GM23338 (cell line): ENCODE results near the gene RAB3GAP2. TPM values are rescaled to one million over a fixed set of nuclear protein-coding genes. Genes with fewer than 3 reads are reported as not detected.

Experiments
- ATAC-seq: fragments of 200-7000 bp; cut with Tn5 transposase; 3 replicates; pipeline ENCODE4 v1.9.1; 2020
- DNase-seq: peaks from one replicate; pipeline ENCODE4 v3.0.0-alpha.2; 2015; ENCODE audit warnings: low spot score
- H2AFZ ChIP-seq: fragments of 200-600 bp; sonication (generic); 2 replicates; pipeline ENCODE4 v1.8.0; 2016; ENCODE audit warnings: antibody characterized with exemption, mild to moderate bottlenecking, moderate library complexity
- H3F3A ChIP-seq: fragments of 200-600 bp; sonication (generic); replicated peaks from 2 replicates; pipeline ENCODE4 v1.8.0; 2017; ENCODE audit warnings: antibody characterized with exemption, mixed run types, low read depth
- H3K27ac ChIP-seq: fragments of 200-600 bp; sonication (generic); 2 replicates; pipeline ENCODE4 v1.6.1; 2016; ENCODE audit warnings: low read depth
- H3K27me3 ChIP-seq: fragments of 200-600 bp; sonication (generic); 2 replicates; pipeline ENCODE4 v1.8.0; 2016; ENCODE audit warnings: mild to moderate bottlenecking, mixed run types, moderate library complexity; ENCODE audit not compliant: insufficient read depth
- H3K36me3 ChIP-seq: fragments of 200-600 bp; sonication (generic); 2 replicates; pipeline ENCODE4 v1.8.0; 2016; ENCODE audit warnings: mild to moderate bottlenecking; ENCODE audit not compliant: insufficient read depth
- H3K4me1 ChIP-seq: fragments of 200-600 bp; sonication (generic); 2 replicates; pipeline ENCODE4 v1.8.0; 2016; ENCODE audit warnings: mild to moderate bottlenecking, moderate library complexity; ENCODE audit not compliant: insufficient read depth
- H3K4me2 ChIP-seq: fragments of 200-600 bp; sonication (generic); 2 replicates; pipeline ENCODE4 v1.7.1; 2017; ENCODE audit warnings: mixed run types
- H3K4me3 ChIP-seq: fragments of 200-600 bp; sonication (generic); 2 replicates; pipeline ENCODE4 v1.6.1; 2016; ENCODE audit warnings: mixed run types
- H3K79me2 ChIP-seq: fragments of 200-600 bp; sonication (generic); replicated peaks from 2 replicates; pipeline ENCODE4 v1.8.0; 2017; ENCODE audit warnings: mild to moderate bottlenecking; ENCODE audit not compliant: insufficient read depth
- H3K9me2 ChIP-seq: fragments of 200-600 bp; sonication (generic); 2 replicates; pipeline ENCODE4 v1.8.0; 2017; ENCODE audit not compliant: insufficient read depth
- H4K20me1 ChIP-seq: fragments of 200-600 bp; sonication (generic); replicated peaks from 2 replicates; pipeline ENCODE4 v1.8.0; 2017; ENCODE audit warnings: mild to moderate bottlenecking; ENCODE audit not compliant: insufficient read depth
- H3K27ac Mint-ChIP-seq: 2 replicates; pipeline ENCODE4 v1.8.0; 2020; ENCODE audit warnings: inconsistent platforms, mild to moderate bottlenecking, moderate library complexity, mixed read lengths
- H3K27me3 Mint-ChIP-seq: 3 replicates; pipeline ENCODE4 v1.8.0; 2022; ENCODE audit warnings: low read depth, mild to moderate bottlenecking, moderate library complexity, mixed read lengths, inconsistent platforms; ENCODE audit not compliant: insufficient read depth, poor library complexity
- H3K36me3 Mint-ChIP-seq: 3 replicates; pipeline ENCODE4 v1.8.0; 2021; ENCODE audit warnings: low read depth, mild to moderate bottlenecking, inconsistent platforms, moderate library complexity, mixed read lengths
- H3K4me1 Mint-ChIP-seq: 3 replicates; pipeline ENCODE4 v1.8.0; 2020; ENCODE audit warnings: mild to moderate bottlenecking, inconsistent platforms, mixed read lengths
- H3K4me3 Mint-ChIP-seq: 3 replicates; pipeline ENCODE4 v1.8.0; 2021; ENCODE audit warnings: moderate library complexity, mild to moderate bottlenecking, inconsistent platforms, mixed read lengths
- H3K9me3 Mint-ChIP-seq: 3 replicates; pipeline ENCODE4 v1.8.0; 2020; ENCODE audit warnings: moderate library complexity, mild to moderate bottlenecking, inconsistent platforms, mixed read lengths
- CREB1 ChIP-seq: fragments of 250-450 bp; sonication (Bioruptor Pico); IDR thresholded peaks from 2 replicates; pipeline ENCODE4 v1.5.0; 2020; ENCODE audit warnings: low read depth, mild to moderate bottlenecking, moderate library complexity
- ETS1 ChIP-seq: IDR thresholded peaks from 2 replicates; pipeline ENCODE4 v1.6.1; 2016; ENCODE audit warnings: antibody characterized with exemption
- EZH2 ChIP-seq: fragments of 200-600 bp; sonication (generic); IDR thresholded peaks from one replicate; pipeline ENCODE4 v1.8.0; 2017; ENCODE audit warnings: antibody characterized with exemption, mild to moderate bottlenecking, low read depth; ENCODE audit not compliant: unreplicated experiment
- EZH2phosphoT487 ChIP-seq: fragments of 200-600 bp; sonication (generic); IDR thresholded peaks from one replicate; pipeline ENCODE4 v1.8.1; 2018; ENCODE audit warnings: antibody characterized with exemption; ENCODE audit not compliant: unreplicated experiment
- JUNB ChIP-seq: IDR thresholded peaks from one replicate; pipeline ENCODE4 v1.6.1; 2016; ENCODE audit warnings: antibody characterized with exemption; ENCODE audit not compliant: unreplicated experiment
- NANOG ChIP-seq: IDR thresholded peaks from 2 replicates; pipeline ENCODE4 v1.6.1; 2016; ENCODE audit warnings: antibody characterized with exemption, borderline replicate concordance
- POLR2AphosphoS5 ChIP-seq: IDR thresholded peaks from 2 replicates; pipeline ENCODE4 v1.6.1; 2016; ENCODE audit warnings: antibody characterized with exemption, low read depth
- REST ChIP-seq: IDR thresholded peaks from one replicate; pipeline ENCODE4 v1.6.1; 2018; ENCODE audit warnings: antibody characterized with exemption; ENCODE audit not compliant: unreplicated experiment
- STAT1 ChIP-seq: IDR thresholded peaks from one replicate; pipeline ENCODE4 v1.6.1; 2016; ENCODE audit warnings: antibody characterized with exemption; ENCODE audit not compliant: unreplicated experiment
- ZNF114 ChIP-seq: fragments of 250-450 bp; sonication (Bioruptor Pico); IDR thresholded peaks from 2 replicates; pipeline ENCODE4 v1.5.0; 2020; ENCODE audit warnings: mild to moderate bottlenecking, moderate library complexity
- ZNF331 ChIP-seq: fragments of 250-450 bp; sonication (Bioruptor Pico); IDR thresholded peaks from 2 replicates; pipeline ENCODE4 v1.5.0; 2020; ENCODE audit warnings: low read depth, mild to moderate bottlenecking, moderate library complexity
- ZNF462 ChIP-seq: fragments of 250-450 bp; sonication (Bioruptor Pico); IDR thresholded peaks from 2 replicates; pipeline ENCODE4 v1.5.0; 2020; ENCODE audit warnings: mild to moderate bottlenecking, moderate library complexity
- polyA plus RNA-seq: library from polyadenylated mRNA; unstranded; fragments of >200 nt; fragmentation: Nextera tagmentation; extraction: Ambion mirVana; gene quantifications from 2 replicates; pipeline ENCODE4 v1.2.1, GENCODE V29; 2016
- total RNA-seq: library from RNA; depleted of rRNA; stranded (reverse); fragments of >200 nt; shearing (Covaris generic); gene quantifications from 2 replicates; pipeline ENCODE4 v1.2.3, GENCODE V29; 2014
- TF ChIP-seq, protein P1 (sequence below), 2 experiments: fragments of 200-600 bp in 1 of 2; sonication (generic) in 1 of 2; conservative IDR thresholded peaks; 2 replicates each; pipeline versions ENCODE4 v1.5.1 to v1.6.1; 2016 to 2017; ENCODE audit warnings: antibody characterized with exemption in 2 of 2, low read depth in 2 of 2, mild to moderate bottlenecking in 2 of 2, moderate library complexity in 1 of 2

The RAB3GAP2 gene
- total and polyA plus RNA-seq, 2 experiments from 2014 or later: 19.4 to 44.6 TPM

GRCh38 chr1:220137019-220137786, 135.1 kb downstream of the RAB3GAP2 start:
- Histone ChIP-seq H3K79me2 (no peaks in the 10 kb centered on the region), H3K27ac (peak overlapping the region; percentile 45; the same call in 1 of the 2 replicates), H3K4me2 (no peak overlapping the region), H4K20me1 (no peaks in the 10 kb centered on the region), H3K9me2 (no peaks in the 10 kb centered on the region), H2AFZ (no peak overlapping the region), H3F3A (no peaks in the 10 kb centered on the region), H3K4me1 (no peaks in the 10 kb centered on the region), H3K27me3 (no peaks in the 10 kb centered on the region), H3K36me3 (peaks cover 34% of the 10 kb centered on the region), H3K4me3 (no peak overlapping the region)
- TF ChIP-seq EZH2phosphoT487: no peak
- TF ChIP-seq REST: no peak
- TF ChIP-seq CREB1 (CRISPR knock-in tag): no peak
- no peak for TF ChIP-seq ZNF331 (CRISPR knock-in tag)
- no peak for TF ChIP-seq NANOG
- TF ChIP-seq, protein P1, sequence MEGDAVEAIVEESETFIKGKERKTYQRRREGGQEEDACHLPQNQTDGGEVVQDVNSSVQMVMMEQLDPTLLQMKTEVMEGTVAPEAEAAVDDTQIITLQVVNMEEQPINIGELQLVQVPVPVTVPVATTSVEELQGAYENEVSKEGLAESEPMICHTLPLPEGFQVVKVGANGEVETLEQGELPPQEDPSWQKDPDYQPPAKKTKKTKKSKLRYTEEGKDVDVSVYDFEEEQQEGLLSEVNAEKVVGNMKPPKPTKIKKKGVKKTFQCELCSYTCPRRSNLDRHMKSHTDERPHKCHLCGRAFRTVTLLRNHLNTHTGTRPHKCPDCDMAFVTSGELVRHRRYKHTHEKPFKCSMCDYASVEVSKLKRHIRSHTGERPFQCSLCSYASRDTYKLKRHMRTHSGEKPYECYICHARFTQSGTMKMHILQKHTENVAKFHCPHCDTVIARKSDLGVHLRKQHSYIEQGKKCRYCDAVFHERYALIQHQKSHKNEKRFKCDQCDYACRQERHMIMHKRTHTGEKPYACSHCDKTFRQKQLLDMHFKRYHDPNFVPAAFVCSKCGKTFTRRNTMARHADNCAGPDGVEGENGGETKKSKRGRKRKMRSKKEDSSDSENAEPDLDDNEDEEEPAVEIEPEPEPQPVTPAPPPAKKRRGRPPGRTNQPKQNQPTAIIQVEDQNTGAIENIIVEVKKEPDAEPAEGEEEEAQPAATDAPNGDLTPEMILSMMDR (conservative IDR thresholded peaks at IDR 0.05; ENCODE audit: low read depth in 2 of 2): no peak
- TF ChIP-seq ETS1: no peak
- no peak for TF ChIP-seq JUNB
- TF ChIP-seq EZH2: no peak
- TF ChIP-seq ZNF114 (CRISPR knock-in tag): no peak
- no peak for TF ChIP-seq ZNF462 (CRISPR knock-in tag)
- TF ChIP-seq STAT1: no peak
- no peak for TF ChIP-seq POLR2AphosphoS5
- H3K9me3 Mint-ChIP-seq: no peaks in the 10 kb centered on the region
- H3K27ac Mint-ChIP-seq: no peak overlapping the region
- no peaks in the 10 kb centered on the region for H3K27me3 Mint-ChIP-seq
- H3K4me3 Mint-ChIP-seq: no peak overlapping the region
- H3K36me3 Mint-ChIP-seq: peaks cover 65% of the 10 kb centered on the region
- H3K4me1 Mint-ChIP-seq: no peaks in the 10 kb centered on the region
- ATAC-seq (no peak), DNase-seq (no peak)
